Astrocyte (in vitro differentiated cells and primary cell): ENCODE results near the gene GIPR. TPM values are rescaled to one million over a fixed set of nuclear protein-coding genes. Genes with fewer than 3 reads are reported as not detected.

Experiments used
- DNase-seq: peaks from one replicate; pipeline ENCODE4 v3.0.0-alpha.2; 2010; ENCODE audit warnings: low read depth
- FAIRE-seq: peaks from 2 replicates; lab custom pipeline; 2011; peaks lifted over from hg19 to GRCh38; lab: Jason Lieb, UNC
- H2AFZ ChIP-seq: 2 replicates; pipeline ENCODE4 v1.6.0; 2012; ENCODE audit warnings: low read depth, low read length, inconsistent platforms
- H3K27ac ChIP-seq: 2 replicates; pipeline ENCODE4 v1.5.1; 2011; ENCODE audit warnings: low read depth, low read length, inconsistent platforms
- H3K27me3 ChIP-seq: 2 replicates; pipeline ENCODE4 v1.6.0; 2011; ENCODE audit warnings: low read length, inconsistent platforms; ENCODE audit not compliant: insufficient read depth
- H3K36me3 ChIP-seq: 2 replicates; pipeline ENCODE4 v1.5.1; 2011; ENCODE audit warnings: low read length, inconsistent platforms; ENCODE audit not compliant: insufficient read depth
- H3K4me1 ChIP-seq: 2 replicates; pipeline ENCODE4 v1.5.1; 2011; ENCODE audit warnings: low read length, inconsistent platforms; ENCODE audit not compliant: insufficient read depth
- H3K4me2 ChIP-seq: 2 replicates; pipeline ENCODE4 v1.6.0; 2012; ENCODE audit warnings: low read length, inconsistent platforms
- H3K4me3 ChIP-seq: 2 replicates; pipeline ENCODE4 v1.5.1; 2011; ENCODE audit warnings: low read depth, mild to moderate bottlenecking, low read length, inconsistent platforms; ENCODE audit not compliant: insufficient read depth
- H3K79me2 ChIP-seq: 2 replicates; pipeline ENCODE4 v1.6.0; 2012; ENCODE audit warnings: mild to moderate bottlenecking, low read length, inconsistent platforms; ENCODE audit not compliant: insufficient read depth
- H3K9ac ChIP-seq: 2 replicates; pipeline ENCODE4 v1.6.0; 2012; ENCODE audit warnings: mild to moderate bottlenecking, low read length, inconsistent platforms
- H3K9me3 ChIP-seq: 2 replicates; pipeline ENCODE4 v1.5.1; 2012; ENCODE audit warnings: low read depth, mild to moderate bottlenecking, low read length, inconsistent platforms; ENCODE audit not compliant: insufficient read depth
- H4K20me1 ChIP-seq: 2 replicates; pipeline ENCODE4 v1.6.0; 2012; ENCODE audit warnings: low read length, inconsistent platforms; ENCODE audit not compliant: insufficient read depth
- H3K27ac Mint-ChIP-seq: one replicate; pipeline ENCODE4 v1.8.0; 2021; ENCODE audit warnings: mild to moderate bottlenecking, mixed read lengths; ENCODE audit not compliant: unreplicated experiment
- H3K27me3 Mint-ChIP-seq: one replicate; pipeline ENCODE4 v1.8.0; 2021; ENCODE audit warnings: low read depth, mixed read lengths; ENCODE audit not compliant: unreplicated experiment
- H3K36me3 Mint-ChIP-seq: one replicate; pipeline ENCODE4 v1.8.0; 2021; ENCODE audit warnings: low read depth, mixed read lengths; ENCODE audit not compliant: unreplicated experiment
- H3K4me1 Mint-ChIP-seq: one replicate; pipeline ENCODE4 v1.8.0; 2021; ENCODE audit warnings: low read depth, mixed read lengths; ENCODE audit not compliant: unreplicated experiment
- H3K4me3 Mint-ChIP-seq: one replicate; pipeline ENCODE4 v1.8.0; 2021; ENCODE audit warnings: mild to moderate bottlenecking, moderate library complexity, mixed read lengths; ENCODE audit not compliant: unreplicated experiment
- H3K9me3 Mint-ChIP-seq: one replicate; pipeline ENCODE4 v1.8.0; 2021; ENCODE audit warnings: mild to moderate bottlenecking, mixed read lengths; ENCODE audit not compliant: unreplicated experiment
- EZH2 ChIP-seq: IDR thresholded peaks from 2 replicates; pipeline ENCODE4 v1.6.1; 2012; ENCODE audit warnings: mild to moderate bottlenecking, low read length, inconsistent platforms; ENCODE audit not compliant: insufficient read depth
- microRNA-seq: library from miRNA; unstranded; fragments of <30 nt; microRNA quantifications from one replicate; pipeline ENCODE4 v1.2.0, GENCODE V29; 2020
- total RNA-seq: library from RNA; stranded (reverse); gene quantifications from 2 replicates; pipeline ENCODE4 v1.2.1, GENCODE V29; 2021
- TF ChIP-seq, protein P1 (sequence below): IDR thresholded peaks from 2 replicates; pipeline ENCODE4 v1.5.1; 2011; ENCODE audit warnings: low read depth, mild to moderate bottlenecking, inconsistent platforms, low read length, moderate library complexity; ENCODE audit not compliant: insufficient read depth

GIPR gene
- total RNA-seq, 1 donor from 2014 or later: 4.4 TPM

DNA sequence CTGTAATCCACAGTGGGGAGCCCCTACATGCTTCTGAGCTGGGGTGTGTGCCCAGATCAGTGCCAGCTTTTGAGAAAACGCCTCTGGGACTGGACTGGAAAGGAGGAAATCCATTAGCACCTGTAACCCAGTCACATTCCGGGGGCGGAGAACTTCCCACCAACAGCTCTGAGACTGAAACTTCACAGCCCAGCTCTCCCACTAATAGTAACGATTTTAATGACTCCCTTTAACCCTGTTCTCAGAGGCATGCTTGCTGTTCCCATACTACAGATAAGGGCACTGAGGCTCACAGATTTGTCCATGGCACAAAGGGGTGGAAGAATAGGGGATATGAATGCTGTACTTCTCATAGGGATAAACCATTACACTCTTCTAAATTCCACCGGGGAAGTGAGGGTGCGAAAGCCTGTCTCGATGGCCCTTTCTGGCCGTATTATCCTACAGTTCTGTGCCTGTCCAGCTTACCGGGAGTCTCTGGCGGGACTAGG lies 61.8 kb downstream of the GIPR start:
- peak overlapping the region; percentile 36 for H3K27ac ChIP-seq

DNA sequence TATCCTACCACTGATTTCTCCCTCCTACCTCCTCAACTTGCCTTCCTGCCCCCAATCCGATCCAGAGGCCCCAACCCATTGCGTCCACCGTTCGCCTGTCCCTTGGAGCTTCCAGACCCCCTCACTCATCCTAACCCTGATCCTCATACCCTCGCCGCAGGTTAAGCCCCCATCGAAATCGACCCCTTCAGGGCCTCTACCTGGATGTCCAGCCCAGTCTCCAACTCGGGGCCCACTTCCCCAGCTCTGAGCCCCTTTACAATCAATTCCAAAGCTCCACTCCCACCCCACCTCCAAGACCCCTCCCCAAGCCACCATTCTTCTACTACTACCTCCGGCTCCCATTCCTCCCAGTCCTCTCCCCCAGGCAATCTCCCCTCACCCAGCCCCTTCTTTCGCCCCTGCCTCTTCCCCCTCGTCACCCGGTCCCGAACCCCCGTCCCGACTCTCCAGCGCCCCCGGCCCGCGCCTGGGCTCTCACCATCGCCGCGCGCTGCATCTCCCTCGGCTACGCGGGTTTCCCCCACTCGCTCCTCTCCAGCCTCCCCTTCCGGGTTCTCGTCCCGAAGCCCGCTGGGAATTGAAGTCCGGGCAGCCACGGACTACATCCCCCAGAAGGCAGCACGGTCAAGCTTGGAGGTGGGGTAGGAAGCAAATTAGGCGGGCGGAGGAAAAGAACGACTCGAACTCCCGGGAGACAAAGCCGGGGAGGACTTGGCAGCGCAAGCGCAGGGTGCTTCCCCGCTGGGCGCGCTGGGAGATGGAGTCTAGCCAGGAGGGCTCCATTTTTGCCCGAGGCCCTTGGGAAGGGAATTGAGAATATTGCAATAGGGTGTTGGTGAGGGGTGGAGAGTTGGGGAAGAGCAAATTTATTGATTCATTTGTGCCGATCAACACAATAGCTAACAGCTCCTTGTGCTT lies 62.6 kb downstream of the GIPR start, which contains the start of gene FBXO46:
Gene FBXO46 (minus strand): TSS at position 529 of the 921 bp plus-strand sequence. CDS start 17,401 bp downstream, outside the sequence.
- H3K27ac Mint-ChIP-seq: peak within 1 kb of the TSS; percentile 87
- peaks cover 4% of the 10 kb centered on the region for H3K36me3 Mint-ChIP-seq
- Histone ChIP-seq H3K4me1 (no peaks in the 10 kb centered on the region), H3K27ac (peak within 1 kb of the TSS; percentile 36), H3K4me2 (peak within 1 kb of the TSS; percentile 100), H3K36me3 (no peaks in the 10 kb centered on the region), H2AFZ (peak within 1 kb of the TSS; percentile 82), H3K9ac (peak within 1 kb of the TSS; percentile 97), H3K79me2 (peaks cover 51% of the 10 kb centered on the region), H4K20me1 (peaks cover 34% of the 10 kb centered on the region), H3K27me3 (no peaks in the 10 kb centered on the region), H3K9me3 (no peaks in the 10 kb centered on the region), H3K4me3 (peak within 1 kb of the TSS; percentile 97)
- no peaks in the 10 kb centered on the region for H3K9me3 Mint-ChIP-seq
- peaks cover 1% of the 10 kb centered on the region for H3K4me1 Mint-ChIP-seq
- DNase-seq: peak; percentile 95
- no peak for FAIRE-seq
- H3K4me3 Mint-ChIP-seq: peak within 1 kb of the TSS; percentile 98
- TF ChIP-seq, protein P1, sequence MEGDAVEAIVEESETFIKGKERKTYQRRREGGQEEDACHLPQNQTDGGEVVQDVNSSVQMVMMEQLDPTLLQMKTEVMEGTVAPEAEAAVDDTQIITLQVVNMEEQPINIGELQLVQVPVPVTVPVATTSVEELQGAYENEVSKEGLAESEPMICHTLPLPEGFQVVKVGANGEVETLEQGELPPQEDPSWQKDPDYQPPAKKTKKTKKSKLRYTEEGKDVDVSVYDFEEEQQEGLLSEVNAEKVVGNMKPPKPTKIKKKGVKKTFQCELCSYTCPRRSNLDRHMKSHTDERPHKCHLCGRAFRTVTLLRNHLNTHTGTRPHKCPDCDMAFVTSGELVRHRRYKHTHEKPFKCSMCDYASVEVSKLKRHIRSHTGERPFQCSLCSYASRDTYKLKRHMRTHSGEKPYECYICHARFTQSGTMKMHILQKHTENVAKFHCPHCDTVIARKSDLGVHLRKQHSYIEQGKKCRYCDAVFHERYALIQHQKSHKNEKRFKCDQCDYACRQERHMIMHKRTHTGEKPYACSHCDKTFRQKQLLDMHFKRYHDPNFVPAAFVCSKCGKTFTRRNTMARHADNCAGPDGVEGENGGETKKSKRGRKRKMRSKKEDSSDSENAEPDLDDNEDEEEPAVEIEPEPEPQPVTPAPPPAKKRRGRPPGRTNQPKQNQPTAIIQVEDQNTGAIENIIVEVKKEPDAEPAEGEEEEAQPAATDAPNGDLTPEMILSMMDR: no peak
- no peak for TF ChIP-seq EZH2
- H3K27me3 Mint-ChIP-seq: peaks cover 2% of the 10 kb centered on the region

More for the DNA sequence above, 61.8 kb downstream of the GIPR start:
- peak overlapping the region; percentile 100 for H3K4me2 ChIP-seq
- peak overlapping the region; percentile 97 for H3K9ac ChIP-seq
- H3K9me3 Mint-ChIP-seq: no peaks in the 10 kb centered on the region
- peaks cover 59% of the 10 kb centered on the region for H3K79me2 ChIP-seq
- no peaks in the 10 kb centered on the region for H3K27me3 ChIP-seq
- peak overlapping the region; percentile 82 for H2AFZ ChIP-seq
- H3K4me3 ChIP-seq: peak overlapping the region; percentile 97
- peak overlapping the region; percentile 76 for H3K27ac Mint-ChIP-seq
- DNase-seq: no peak
- H3K36me3 Mint-ChIP-seq: peaks cover 4% of the 10 kb centered on the region
- TF ChIP-seq, protein P1: no peak
- no peak for TF ChIP-seq EZH2
- H3K4me1 Mint-ChIP-seq: peaks cover 1% of the 10 kb centered on the region
- H3K27me3 Mint-ChIP-seq: no peaks in the 10 kb centered on the region
- H3K4me3 Mint-ChIP-seq: peak overlapping the region; percentile 98
- H4K20me1 ChIP-seq: peaks cover 38% of the 10 kb centered on the region
- no peaks in the 10 kb centered on the region for H3K9me3 ChIP-seq
- H3K36me3 ChIP-seq: no peaks in the 10 kb centered on the region
- no peak for FAIRE-seq
- H3K4me1 ChIP-seq: no peaks in the 10 kb centered on the region

Small RNA genes lying within 50 kb of the gene (microRNA-seq; reads per million reads assigned to microRNA genes)
- gene MIR330 (828 reads per million, percentile 80 among the genes with 10 or more reads in this experiment), gene MIR642A (not detected), gene MIR642B (not detected)

Other genes with a start within 250 kb of the GIPR start
- gene ERCC1, start 244.3 kb upstream of the GIPR start, total RNA-seq: 67.5 and 70.4 TPM in 2 replicates
- 8.2 and 13.3 TPM in 2 replicates for gene FOSB, start 200.2 kb upstream of the GIPR start, total RNA-seq
- 29.1 and 35.3 TPM in 2 replicates for gene RTN2, start 171.2 kb upstream of the GIPR start, total RNA-seq
- 0.67 and 1.3 TPM in 2 replicates for gene PPM1N, start 169.8 kb upstream of the GIPR start, total RNA-seq
- gene VASP, start 160.7 kb upstream of the GIPR start, total RNA-seq: 205 and 222 TPM in 2 replicates
- gene OPA3, start 83.4 kb upstream of the GIPR start, total RNA-seq: 12.4 and 12.8 TPM in 2 replicates
- gene GPR4, start 66.0 kb upstream of the GIPR start, total RNA-seq: 0.14 and 0.30 TPM in 2 replicates
- 24.6 and 27.8 TPM in 2 replicates for gene EML2, start 28.8 kb upstream of the GIPR start, total RNA-seq
- 416 and 459 TPM in 2 replicates for gene SNRPD2, start 23.7 kb downstream of the GIPR start, total RNA-seq
- 21.8 and 23.4 TPM in 2 replicates for gene QPCTL, start 24.4 kb downstream of the GIPR start, total RNA-seq
- 19.6 and 21.1 TPM in 2 replicates for gene FBXO46, start 62.7 kb downstream of the GIPR start, total RNA-seq
- not detected in 2 replicates for gene MEIOSIN, start 65.2 kb downstream of the GIPR start, total RNA-seq
- 23.5 and 24.8 TPM in 2 replicates for gene SIX5, start 101.0 kb downstream of the GIPR start, total RNA-seq
- gene DMPK, start 114.3 kb downstream of the GIPR start, total RNA-seq: 55.9 and 75.2 TPM in 2 replicates
- 61.9 and 69.0 TPM in 2 replicates for gene DMWD, start 124.6 kb downstream of the GIPR start, total RNA-seq
- gene RSPH6A, start 147.1 kb downstream of the GIPR start, total RNA-seq: 0.12 and 0.23 TPM in 2 replicates
- gene SYMPK, start 194.9 kb downstream of the GIPR start, total RNA-seq: 70.0 and 73.5 TPM in 2 replicates
- 0.58 and 0.59 TPM in 2 replicates for gene FOXA3, start 196.1 kb downstream of the GIPR start, total RNA-seq
- gene IRF2BP1, start 217.9 kb downstream of the GIPR start, total RNA-seq: 18.8 and 22.9 TPM in 2 replicates
- 11.0 and 11.7 TPM in 2 replicates for gene MYPOP, start 234.4 kb downstream of the GIPR start, total RNA-seq
- gene NANOS2, start 246.6 kb downstream of the GIPR start, total RNA-seq: not detected in 2 replicates